NCI-H460 (cell line): ENCODE data around the gene IER5. TPM values are rescaled to one million over a fixed set of nuclear protein-coding genes. Genes with fewer than 3 reads are reported as not detected.
A peak's percentile ranks its signal among the peaks of the same experiment; 100 is the strongest.

Source experiments
- DNase-seq: peaks from one replicate; pipeline ENCODE4 v3.0.0-alpha.2; 2016; ENCODE audit warnings: low read depth; ENCODE audit errors: extremely low read depth
- total RNA-seq: library from RNA; depleted of rRNA; stranded (reverse); fragments of >200 nt; shearing (Covaris generic); gene quantifications from 2 replicates; pipeline ENCODE4 v1.2.3, GENCODE V29; 2014

IER5 gene
- total RNA-seq, 1 experiment from 2014 or later: 29.6 TPM

DNA sequence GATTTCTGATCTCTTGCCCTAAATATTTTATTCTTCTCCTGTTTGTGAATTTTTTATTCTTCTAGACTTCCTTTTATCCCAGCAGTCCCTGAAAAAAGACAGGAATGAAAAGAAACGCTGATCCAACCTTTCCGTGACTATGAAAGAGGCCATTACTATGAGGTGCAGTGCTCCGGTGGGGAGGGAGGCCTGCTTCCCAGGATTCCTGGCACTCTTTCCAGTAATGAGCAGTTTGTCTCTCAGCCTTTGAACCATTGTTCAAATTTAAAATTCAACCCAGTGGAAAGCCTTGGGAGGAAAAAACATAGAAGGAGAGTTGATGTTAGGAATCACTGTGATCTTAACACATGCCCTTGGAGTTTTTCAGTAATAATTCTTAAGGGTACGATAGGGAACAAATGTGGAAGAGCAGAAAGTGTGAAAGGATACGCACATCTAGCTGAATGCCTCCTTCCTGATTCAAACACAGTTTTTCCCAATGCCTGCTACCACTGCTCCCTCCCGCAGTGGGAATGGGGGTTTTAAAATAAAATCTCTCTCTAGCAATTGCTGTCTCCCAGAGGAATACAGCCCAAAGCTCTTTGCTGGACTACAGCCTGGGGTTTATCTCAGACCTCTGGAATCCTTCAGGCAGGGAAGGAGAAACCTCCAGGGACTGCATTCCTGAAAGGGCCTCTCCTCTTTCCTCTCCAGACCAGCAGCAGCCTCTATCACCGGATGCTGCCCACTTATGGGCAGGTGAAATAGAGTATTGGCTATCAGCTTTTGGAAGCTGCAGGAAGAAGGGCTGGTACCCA, 6.1 kb downstream of the IER5 start:
- no peak for DNase-seq

GRCh38 chr1:181095260-181095659, 6.8 kb downstream of the IER5 start:
- DNase-seq: no peak

DNA sequence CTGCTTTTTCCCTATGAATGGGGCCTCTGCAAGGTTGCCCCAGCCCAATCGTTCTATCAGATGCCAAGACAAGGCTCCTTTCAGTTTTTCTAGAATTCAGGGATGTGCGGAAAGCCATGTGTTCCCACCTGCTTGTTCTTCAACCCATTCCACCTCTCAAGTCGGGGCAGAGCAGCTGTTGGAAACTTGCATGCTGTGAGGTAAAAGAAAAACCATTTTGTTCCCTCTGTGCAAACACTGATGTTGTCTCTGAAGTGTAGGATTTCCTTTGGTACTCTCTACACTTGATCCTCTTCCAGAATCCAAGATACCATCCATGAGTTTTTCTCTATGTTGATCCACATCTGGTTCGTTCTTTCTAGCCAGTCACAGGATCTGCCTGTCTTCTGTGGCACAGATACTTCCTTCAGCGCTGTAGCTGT, 7.3 kb downstream of the IER5 start:
- no peak for DNase-seq

DNA sequence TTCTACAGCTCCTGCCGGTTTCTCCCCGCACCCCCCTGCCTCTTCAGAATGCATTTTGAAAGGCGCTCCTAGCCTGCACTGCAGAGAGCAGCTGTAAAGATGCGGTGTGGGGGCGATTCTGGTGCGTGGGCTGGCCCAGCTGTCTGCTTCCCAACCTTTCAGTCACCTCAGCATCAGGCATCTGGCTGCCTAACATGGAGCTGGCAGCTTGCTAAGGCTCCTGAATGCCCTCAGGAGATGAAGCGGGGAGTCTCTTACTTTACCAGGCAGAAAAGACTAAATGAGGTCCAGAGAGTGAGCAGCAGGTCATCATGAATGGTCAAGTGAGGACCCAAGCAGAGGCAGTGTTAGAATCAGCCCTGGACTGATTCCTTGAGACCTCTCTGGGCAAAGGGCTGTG, 8.7 kb downstream of the IER5 start:
- no peak for DNase-seq

- DNase-seq: no peak
Measured at GRCh38 chr1:181099152-181100014, 10.9 kb downstream of the IER5 start.

DNA sequence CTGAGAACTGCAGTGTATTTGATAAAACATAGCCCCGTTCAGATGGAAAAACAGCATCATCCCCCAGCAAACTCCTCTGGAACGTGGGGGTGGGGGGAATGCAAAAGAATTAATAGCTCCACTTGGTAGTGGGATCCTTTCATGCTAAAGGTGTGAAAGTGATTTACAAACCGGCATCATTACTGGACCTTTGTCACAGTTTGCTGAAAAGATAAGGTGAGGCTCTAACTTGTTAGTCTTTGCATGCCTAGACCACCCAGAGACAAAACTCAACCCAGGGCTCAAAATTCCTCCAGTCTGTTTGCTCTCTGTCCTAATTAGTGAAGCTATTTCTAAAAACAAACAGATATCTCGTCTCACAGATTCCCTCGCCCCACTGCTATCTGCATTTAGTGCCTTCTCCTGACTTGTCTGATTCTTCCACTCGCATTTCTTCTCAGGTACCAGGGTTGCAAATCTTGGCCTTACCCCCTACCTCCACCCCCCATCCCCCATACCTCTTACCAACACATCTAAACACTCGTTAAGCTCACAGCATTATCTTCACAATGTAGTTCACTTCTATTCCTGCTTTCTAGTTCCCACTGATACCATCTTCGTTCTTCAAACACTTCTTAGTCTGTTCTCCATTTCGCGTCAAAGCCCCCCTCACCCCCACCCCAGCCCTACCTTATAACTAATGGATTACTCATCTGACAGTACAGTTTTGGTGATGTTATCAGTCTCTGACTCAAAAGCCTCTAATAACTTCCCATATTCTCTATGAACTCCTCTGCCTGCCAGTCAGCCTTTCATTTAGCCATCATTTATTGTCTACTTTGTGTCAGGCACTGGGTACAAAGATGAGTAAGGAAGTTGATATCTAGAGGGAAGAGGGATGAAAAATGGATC, 11.8 kb downstream of the IER5 start:
- DNase-seq: no peak

DNA sequence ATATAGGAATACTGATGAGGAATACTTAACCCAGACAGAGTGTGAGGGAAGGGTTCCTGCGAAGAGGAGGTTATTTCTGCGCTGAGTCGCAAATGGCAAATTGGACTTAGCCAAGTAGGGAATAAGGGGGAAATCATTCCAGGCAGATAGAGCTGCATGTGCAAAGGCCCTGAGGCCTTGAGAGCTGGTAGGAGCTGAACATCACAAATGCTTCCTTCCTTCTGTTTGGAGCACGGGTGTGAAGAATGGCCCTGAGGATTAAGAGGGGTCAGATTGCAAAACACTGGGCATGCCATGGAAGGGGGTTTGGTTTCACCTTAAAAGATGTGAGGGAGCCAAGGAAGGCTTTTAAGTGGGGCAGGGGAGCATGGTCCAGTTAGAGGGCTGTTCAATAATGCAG, 12.4 kb downstream of the IER5 start:
- DNase-seq: no peak

DNA sequence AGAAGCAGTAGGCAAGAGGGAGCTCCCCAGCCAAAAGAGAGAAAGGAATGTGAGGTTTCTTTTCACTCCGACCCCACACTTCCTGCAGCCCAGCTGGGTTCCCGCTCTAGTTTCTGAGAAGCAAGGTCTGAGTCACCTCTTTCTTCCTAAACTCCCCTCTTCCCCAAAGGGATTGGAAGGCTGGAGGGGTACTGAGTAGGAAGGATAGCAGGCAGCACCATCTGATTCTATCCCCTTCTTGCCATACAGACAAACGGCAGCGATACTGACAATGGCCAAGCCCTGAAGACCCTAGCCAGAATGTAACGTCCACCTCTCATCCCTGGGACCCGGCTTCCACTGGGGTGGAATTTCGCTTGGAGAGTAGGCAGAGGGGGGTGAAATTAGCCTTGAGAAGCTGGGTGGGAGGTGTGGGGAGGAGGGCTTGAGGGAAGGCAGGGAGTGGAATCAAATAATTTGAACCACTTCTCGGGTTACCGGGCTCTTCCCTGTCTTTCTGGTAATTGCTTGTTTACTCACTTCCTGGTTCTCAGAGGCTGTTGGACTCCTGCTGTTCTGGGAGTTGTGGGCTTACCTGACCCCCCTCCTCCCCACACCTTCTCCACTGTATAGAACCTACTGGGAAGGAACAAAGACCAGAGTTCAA, 13.2 kb downstream of the IER5 start:
- no peak for DNase-seq

DNA sequence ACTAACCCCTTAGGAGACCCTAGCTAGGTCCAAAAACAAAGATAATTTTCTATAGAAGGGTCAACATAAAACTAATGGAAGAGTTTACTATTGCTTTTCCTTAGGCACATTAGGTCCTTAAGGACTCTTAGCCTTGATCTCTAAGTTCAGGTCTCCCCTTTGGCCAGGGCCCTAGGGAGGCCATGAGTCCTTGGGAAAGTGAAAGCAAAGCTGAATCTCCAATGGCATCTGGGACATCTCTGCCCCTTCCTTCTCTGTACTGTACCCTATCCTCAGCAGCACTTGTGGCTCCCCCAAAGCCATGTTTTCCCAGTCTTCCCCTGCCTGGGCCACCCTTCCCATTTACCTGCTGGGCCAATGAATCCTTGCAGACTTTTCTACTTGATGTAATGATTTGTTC, 14.3 kb downstream of the IER5 start:
- no peak for DNase-seq

DNA sequence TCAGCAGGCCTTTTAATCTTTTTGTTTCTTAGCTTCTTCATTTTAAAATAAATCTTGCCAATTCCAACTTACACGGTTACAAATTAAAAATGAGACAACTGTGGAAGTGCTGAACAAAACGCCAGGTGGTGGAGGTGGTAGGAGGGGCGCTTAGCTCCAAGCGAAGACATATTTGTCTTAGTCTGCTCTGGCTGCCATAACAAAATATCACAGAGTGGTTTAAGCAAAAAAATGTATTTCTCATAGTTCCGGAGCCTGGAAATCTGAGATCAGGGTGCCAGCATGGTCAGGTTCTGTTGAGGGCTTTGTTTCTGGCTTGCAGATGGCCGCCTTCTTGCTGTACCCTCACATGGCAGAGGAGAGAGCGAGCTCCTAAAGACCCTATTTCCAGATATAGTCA, 14.9 kb downstream of the IER5 start:
- DNase-seq: no peak

GRCh38 chr1:181104042-181104789, 15.7 kb downstream of the IER5 start:
- DNase-seq: no peak

GRCh38 chr1:181104790-181105133, 16.3 kb downstream of the IER5 start:
- no peak for DNase-seq

DNA sequence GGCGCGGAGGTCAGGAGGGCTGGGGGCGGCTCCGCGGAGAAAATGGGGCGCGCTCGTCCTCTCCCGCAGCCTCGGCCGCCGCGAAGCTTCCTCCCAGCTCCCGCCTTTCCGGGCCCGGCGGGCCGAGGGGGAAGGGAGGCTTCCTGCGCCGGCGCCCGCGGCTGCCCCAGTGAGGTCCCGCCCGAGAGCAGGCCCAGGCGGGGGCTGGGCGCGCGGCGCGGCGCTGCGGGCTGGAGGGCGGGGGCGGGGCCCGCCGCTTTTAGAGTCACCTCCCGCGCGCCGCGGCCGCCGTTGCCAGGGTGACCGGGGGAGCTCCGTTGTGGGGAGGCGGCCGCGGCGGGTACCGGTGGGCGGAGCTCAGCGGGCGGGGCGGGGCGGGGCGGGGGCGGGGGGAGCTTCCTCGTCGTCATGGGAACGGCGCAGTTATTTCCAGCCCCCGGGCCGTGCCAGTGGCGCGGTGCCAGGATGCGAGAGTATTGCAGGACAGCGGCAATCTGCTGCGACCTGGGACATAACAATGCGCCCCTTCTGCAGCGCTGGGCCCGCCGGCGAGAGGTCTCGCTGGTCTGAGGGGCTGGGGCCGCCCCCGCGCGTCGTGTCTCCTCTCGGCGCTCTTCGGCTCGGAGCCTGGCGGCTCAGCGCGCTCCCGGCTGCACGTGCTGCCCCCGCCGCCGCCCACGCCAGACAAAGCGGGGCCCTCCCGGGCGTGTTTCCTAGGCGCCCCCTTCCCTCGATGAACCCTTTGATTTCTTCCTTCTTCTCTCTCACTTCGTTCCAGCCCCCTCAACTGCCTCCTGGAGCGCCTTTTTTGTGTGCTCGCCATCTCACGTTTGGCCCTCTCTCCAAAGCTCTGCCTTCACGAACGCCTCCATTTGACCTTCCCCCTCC, 16.9 kb downstream of the IER5 start:
- DNase-seq: peak; percentile 92

DNA sequence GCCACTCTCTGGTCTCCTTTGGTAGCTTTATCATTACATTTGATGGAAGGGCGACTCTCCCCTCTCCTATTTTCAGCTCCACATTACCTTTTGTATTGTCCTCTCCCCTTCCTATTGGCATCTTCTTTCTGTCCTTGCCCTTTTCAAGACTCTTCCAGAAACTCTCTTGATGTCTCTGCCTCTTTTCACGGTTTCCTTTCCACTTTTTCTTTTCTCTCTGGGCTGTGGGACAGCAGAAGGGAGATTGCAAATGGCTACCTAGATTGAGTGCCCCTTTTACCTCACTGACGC, 17.5 kb downstream of the IER5 start:
- DNase-seq: no peak

GRCh38 chr1:181106479-181106878, 18.0 kb downstream of the IER5 start:
- DNase-seq: no peak

GRCh38 chr1:181107711-181108110, 19.2 kb downstream of the IER5 start:
- DNase-seq: no peak

DNA sequence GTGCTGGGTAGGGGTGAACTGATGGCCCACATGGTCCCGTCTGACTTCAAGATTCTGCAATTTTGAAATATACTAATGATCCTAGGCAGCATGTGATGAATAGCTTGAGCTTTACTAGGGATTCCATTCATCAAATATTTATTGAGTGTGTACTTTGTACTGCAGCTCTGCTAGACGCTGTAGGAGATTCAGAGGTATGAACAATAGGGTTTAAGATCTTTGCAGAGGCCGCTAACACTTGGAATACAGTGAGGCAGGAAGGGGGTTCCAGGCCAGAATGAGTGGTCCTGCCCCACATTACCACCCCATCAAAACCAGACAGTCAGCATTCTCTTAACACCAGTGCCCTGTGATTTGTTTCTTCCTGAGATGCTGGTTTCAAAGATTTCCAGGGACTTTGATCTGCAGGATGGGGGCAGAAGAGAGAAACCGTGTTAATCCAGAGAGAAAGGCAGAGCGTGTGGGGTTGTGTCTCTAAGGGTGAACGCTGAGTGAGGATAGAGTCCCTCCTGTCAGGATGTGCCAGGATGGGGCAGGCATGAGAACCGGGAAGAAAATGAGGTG, 19.9 kb downstream of the IER5 start:
- DNase-seq: no peak

DNA sequence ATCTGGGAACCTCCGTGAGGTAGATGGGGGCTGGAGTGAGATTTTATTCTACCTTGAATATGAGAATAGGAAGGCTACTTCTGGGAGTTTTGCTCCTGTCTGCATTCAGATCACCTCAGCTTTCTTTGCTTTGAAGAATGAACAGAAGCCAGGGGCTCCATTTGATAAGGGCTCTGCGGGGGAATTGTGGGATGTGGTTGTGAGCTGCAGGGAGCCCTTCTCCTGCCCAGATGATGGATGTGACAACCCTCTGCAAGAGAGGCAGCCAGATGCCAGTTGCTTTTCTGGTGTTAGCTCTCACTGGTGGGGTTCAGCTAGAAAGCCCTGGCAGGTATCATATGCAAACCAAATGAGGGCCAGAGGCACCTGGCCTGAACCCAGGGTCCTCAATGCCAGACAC, 21.5 kb downstream of the IER5 start:
- no peak for DNase-seq

DNA sequence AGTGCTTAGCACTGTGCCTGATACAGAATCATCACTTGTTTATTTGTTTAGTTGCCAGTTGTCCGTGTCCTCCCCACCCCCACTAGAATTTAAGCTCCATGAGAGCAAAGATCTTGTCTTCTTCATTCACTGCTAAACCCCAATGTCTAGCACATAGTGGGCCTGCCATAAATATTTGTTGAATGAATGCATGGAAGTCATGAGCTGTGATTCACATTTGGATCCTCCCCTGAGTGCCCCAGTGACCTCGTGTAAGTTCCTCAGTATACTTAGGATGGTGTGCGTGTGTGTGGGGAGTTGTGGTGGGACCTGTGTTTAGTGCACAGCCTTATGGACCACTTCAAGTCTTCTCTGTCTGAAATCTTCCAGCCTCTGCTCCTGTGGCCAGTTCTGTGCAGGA, 23.1 kb downstream of the IER5 start:
- DNase-seq: no peak
